Fibroblast of skin of right quadriceps (primary cell): ENCODE measurements around the gene MGRN1.

Experiments used
- DNase-seq: peaks from one replicate; pipeline ENCODE4 v3.0.0-alpha.2; 2013

MGRN1 gene

DNA sequence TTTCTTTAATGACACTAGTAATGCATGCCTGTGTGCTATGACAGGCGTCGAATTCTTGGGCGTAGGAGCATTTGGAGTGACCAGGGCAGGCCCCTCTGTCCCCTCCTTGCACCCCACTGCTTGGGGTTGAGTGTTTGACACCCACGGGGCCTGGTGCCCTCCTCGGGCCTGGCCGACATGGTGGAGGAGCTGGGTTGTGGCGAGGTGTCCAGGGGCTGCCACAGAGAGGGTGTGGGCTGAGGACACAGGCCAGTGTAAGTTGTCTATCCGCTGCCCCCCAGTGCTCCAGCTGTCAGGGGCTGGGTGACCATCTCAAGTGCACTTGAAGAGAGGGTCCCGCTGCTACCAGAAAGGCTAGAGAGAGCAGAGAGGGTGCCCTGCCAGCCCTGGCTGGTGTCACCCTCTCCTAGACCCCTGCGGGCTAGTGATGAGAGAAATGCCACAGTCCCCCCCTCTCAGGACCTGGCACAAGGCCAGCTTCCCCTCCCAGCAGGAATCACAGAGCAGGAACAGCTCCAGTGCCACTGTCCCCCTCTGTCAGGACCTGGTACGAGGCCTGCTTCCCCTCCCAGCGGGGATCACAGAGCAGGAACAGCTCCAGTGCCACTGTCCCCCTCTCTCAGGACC is 30.5 kb downstream of the MGRN1 start:
- no peak for DNase-seq

DNA sequence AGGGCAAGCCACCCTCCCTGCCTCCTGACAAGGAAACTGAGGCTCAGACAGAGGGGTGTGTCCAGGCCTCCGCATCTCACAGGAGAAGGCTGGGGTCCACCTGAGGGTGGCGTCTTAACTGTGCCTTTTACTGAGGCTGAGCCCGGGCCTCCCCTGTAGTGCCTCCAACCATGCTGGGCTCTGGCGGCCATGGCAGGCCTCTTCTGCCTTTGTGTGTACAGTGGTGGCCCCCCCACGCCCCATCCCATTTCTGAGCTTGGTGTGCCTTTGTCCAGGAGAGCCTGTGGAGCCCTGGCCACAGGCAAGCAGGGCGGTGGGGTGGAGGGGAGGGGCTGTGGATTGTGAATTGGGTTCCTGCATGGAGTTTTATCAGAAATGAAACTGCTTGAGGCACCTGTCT is 31.2 kb downstream of the MGRN1 start:
- DNase-seq = no peak

DNA sequence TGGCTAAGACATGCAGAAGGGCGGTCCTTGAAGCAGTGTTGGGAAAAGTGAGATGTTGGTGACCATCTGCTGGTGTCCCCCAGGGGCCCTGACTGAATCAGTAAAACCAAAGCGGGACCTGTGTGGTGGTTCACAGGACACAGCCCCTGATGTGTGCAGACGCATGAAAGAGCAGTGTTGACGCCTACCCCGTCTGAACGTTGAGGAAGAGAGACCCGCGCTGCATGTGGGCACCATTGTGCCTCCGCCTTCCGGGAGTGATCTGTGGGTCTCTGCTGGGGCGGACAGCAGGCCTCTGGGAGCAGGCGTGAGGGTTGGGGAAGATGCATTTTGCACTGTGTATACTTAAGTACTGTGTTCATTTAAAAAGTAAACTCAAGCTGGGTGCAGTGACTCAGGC is 31.6 kb downstream of the MGRN1 start:
- DNase-seq = no peak

DNA sequence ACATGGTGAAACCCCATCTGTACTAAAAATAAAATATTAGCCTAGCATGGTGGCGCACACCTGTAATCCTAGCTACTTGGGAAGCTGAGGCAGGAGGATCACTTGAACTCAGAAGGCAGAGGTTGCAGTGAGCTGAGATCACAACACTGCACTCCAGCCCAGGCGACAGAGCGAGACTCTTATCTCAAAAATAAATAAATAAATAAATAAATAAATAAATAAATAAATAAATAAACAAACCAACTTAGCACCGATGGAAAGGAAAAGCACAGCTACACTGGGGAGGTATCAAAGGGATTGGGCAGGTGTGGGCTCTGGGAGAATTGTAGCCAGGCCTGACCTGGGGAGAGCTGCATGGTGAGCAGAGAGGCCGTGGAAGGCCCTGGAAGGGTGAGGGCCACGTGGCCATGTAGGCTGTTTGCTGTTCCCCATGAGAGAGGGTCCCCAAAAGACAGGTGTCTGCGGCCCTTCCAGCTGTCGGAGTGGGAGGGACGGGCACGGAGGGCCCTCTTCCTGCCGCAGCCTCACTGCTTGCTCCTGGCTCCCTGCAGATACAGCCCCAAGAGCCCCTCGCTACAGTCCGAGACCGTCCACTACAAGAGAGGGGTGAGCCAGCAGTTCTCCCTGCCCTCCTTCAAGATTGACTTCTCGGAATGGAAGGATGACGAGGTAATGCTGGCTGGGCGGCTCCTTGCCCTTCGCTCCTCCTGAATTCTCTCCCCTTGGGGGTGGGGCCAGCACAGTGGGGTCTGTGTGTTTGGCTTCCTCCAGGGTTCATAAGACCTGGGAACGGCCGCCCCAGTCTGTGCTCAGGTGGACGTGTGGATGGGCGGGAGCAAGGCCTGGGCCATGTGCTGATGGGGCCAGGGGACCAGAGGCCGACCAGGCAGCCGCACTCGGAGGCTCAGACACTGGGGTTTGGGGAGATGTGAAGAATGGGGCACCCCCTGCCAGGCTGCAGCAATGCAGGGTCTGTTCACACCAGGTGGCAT is 32.4 kb downstream of the MGRN1 start:
- no peak for DNase-seq

DNA sequence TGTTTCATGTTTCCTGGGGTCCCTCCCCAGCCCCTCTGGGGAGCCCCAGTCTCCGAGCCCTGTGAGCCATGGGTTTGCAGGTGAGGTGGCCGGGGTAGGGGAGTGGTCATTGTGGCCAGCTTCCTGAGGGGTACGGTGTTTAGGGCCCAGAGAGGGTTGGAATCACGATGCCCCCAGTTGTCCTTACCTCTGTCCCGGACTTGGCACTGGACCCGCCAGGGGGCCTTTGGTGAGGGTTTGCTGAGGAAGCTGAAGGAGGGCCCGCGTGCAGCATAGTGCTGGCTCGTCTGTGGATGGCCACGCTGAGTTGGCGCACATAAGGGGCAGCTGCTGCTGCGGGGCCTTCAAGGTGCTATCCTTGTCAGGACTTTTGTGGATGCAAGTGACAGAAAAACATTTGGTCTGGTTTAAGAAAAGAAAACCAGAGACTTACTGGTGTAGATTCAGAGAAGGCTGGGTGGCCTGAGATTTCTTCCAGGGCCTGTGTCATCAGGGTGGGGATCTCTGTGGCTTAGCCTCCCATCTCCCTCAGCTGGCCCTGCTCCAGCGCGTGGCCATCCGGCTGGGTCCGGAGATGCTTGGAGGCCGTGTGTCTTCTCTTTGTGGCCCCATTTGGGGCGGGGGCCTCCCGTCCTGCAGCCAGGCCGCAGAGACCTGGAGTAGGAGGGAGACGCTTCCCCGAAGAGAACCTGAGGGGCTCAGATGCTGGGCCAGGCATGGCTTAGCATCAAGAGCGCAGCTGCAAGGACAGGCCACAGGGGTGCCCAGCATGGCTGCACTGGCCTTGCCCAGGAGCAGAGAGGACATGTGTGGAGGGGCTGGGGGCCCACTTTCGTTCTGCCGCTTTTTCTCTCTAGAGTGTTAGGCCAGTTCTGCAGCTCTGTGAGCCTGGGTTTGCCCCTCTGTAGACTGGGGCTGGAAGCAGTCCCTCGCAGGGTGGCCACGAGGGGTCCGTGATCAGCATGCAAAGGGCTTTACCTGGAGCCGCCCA is 35.0 kb downstream of the MGRN1 start:
- DNase-seq = no peak

DNA sequence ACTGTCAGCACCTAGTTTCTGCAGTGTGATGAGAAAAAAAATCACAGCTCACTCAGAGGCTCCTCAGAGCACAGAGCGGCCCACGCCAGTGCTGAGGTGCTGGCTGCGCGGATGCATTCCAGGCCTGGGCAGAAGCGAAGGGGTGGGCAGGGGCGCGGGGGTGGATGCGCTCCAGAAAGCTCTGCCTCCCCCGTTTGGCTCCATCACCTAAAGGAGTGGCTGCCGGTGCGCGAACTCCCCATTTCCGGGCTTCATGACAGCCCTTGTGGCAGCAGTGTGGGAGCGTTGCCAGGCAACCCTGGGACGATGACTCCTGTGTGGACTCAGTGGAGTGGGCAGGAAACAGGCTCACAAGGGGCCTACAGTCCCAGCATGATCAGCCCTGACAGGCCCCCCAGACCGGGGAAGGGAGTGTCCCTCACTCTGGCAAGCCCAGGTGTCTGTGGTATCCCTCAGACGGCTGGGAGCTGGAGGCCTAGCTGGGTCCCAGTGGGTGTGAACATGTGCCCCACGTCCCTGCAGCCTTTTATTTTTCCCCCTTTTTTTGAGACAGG is 35.9 kb downstream of the MGRN1 start:
- DNase-seq = peak; percentile 50

DNA sequence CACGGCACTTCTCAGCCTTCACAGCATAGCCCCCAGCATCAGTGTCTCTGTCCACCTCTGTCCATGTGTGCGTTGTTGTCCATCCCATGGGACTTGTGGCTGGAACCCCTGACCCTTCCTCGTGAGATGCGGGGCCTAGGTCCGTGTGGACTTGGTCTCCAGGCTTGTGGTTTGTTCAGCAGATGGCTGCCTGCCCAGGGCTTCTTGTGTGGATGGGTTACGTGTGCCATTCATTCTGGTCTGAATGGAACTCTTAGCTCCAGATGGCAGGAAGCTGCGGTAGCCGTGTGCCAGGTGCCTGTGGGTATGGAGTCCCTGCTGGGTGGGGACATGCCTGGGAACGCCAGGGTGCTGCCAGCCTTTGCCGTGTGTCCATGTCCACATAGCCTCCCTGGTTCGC is 37.0 kb downstream of the MGRN1 start:
- DNase-seq = no peak

DNA sequence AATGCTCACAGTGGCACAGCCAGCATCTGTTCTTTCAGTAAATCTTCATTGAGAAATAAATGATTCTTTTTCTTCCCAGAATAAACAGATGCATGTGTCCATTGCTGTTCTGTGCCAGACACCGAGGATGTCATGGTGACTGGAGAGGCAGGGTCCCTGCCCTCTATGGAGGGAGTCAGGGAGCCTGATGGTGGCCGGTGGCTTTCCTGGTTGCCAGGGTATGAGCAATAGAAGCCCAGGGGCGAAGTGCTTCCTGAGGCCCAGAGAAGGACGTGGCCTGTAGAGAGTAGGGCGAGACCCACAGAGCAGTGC is 38.8 kb downstream of the MGRN1 start:
- DNase-seq = no peak

DNA sequence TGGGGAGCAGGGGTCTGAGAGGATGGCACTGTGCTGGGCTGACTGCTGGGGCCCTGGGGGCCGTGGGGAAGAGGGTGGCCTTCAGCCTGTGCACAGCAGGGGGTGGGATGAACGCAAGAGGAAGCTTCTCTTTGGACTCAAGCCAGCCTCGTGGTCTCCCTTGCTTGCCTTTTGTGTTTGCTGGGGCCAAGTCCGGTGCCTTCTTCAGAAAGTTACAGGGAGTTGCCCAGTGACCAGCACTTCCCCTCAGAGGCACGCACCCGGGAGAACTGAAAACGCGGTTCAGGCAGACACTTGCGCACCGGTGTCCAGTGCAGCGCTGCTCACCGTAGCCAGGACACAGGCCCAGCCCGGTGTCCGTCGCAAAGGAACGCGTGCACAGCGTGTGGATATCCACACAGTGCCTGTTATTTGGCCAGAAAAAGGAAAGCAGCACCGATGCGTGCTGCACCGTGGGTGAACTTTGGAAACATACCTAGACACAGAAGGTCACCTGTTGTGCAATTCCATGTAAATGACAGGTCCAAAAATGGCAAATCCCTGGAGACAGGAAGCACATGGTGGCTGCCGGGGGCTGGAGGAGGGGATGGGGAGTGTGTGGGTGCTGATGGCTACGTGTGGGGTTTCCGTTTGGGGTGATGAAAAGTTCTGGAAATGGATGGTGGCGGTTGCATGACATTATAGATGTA is 39.3 kb downstream of the MGRN1 start:
- no peak for DNase-seq

DNA sequence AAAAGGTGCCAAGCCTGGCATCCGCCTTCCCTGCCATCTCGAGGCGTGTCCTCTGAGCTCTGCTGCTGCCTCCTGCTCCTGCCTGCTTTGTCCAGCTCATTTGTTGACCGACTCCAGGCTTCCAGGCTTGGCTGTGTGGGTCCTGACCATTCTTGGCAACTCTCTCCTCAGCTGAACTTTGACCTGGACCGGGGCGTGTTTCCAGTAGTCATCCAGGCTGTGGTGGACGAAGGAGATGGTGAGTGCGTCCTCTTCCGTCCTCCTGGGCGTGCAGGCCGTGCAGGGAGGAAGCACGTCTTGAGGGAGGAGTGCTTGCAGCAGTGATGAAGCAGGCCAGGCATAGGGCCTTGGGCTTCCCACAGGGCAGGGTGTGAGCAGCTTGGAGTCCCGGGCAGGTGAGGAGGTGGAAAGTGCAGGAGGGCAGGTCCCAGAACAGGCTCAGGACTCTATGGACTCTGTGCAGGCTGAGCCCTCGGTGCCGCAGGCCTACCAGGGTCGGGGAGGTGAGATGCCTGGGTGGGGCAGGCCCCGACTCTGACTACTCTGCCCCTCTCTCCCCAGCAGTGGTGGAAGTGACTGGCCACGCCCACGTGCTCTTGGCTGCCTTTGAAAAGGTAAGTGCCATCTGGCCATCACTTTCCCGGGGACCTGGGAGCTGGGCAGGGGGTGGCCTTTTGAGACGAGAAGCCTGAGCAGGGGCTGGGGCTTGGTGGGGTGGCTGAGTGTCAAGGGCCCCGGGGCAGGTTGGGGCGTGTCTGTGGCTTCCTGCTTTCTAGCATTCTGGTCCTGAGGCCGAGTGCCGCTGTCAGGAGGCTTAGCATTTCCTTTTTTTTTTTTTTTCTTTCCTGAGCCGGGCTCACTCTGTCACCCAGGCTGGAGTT is 40.2 kb downstream of the MGRN1 start:
- no peak for DNase-seq

DNA sequence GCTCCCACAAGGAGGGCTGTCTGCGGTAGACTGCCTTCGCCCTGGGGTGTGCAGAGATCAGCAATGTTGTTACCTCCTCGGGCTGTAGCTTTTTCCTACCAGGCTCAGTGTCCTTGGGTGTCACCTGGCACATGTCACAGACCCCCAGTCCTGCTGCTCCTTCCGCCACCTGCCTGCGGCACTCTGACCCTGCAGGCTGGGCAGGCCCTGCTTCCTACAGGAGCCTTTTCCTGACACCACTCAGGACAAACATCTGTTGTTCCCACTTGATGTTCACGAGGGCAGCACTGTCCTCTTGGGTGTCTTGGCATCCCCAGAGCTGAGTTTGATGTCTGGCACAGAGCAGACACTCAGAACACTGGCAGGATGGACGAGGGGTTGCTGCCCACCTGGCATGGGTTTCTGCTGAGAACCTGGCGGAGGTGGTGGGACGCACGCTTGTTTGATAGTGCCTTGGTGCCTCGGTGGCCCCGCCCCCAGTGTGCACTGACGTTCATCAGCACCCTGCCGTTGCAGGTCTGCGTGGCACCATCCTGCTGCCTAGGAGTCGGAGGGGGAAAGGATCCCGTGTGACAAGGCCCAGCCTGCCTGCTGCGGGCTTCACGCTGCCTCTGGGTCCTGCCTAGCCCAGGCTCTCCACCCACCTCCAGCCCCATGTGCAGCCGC is 42.0 kb downstream of the MGRN1 start:
- DNase-seq = no peak

DNA sequence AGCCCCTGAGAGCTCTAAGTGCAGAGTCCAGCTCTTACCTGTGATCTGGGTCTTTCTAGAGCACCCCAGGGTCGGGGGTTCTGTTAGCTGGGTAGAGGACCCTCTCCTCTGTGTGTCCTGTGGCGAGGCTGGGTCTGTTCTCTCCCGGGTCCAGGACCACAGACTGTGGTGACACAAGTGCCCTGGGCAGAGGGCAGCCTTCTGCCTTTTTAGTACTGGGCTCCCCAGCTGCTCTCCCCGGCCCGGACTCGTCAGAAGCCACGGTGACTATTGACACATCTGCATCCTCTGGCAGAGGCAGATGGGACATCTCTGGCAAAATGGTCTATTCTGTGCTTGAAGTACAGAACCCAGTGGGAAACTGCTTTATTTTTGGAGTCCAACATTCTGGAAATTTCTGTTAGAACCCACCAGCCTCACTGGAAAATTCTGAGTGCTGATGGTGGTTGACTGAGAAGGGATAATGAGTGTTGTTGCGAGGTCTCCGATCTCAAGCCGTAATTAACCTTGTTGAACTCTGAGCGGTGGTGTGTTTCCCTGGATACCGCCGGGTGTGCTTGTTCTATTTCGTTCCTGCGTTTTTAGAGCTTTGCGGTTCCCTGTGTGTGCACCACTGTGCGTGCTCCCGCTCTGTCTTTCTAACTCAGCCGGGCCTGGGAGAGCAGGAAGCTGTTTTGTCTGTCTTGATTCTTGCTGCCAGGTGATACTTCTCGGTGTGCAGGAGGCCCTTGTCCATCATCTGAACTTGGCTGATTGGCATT is 42.8 kb downstream of the MGRN1 start:
- DNase-seq = no peak

DNA sequence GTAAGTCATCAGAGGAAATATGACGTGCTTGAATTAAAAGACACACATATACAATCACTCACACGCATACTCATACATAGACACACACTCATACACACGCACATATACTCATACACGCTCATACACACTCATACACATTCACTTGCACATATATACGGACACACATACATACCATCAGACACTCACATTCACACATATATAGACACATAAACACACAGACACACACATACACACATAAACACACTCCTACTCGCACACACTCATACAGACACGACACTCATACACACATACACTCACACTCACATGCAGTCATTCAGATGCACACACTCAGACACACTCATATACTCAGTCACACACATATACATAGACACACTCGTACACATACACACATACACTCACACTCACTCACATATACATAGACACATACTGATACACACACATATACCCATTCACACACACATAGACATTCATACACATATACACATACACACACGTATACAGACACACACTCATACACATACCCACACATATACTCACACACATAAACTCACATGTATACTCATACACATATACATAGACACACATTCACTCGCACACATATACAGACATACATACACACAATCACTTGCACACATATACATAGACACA is 43.8 kb downstream of the MGRN1 start:
- no peak for DNase-seq

DNA sequence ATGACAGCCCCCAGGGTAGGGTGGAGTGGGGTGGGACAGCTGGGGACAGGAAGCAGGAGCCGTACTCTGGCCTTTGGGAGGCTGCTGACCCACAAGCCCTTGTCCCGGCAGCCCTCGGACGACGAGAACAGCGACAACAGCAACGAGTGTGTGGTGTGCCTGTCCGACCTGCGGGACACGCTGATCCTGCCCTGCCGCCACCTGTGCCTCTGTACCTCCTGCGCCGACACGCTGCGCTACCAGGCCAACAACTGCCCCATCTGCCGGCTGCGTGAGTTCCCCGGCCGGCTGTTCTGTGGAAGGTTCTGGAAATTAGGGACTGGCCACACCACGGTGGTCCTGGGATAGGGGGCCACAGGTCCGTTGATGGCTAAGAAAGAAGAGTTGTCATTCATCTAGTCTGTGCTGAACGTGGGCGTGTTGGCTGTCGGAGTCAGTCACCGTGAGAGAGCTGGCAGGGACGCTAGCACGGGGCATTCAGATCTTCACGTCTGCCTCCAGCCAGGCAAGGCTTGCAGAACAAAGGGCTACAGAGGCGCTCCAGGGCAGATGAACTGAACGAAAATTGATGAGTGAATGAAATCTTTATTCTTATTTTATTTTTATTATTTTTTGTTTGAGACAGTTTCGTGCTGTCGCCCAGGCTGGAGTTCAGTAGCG is 48.9 kb downstream of the MGRN1 start:
- DNase-seq = no peak

DNA sequence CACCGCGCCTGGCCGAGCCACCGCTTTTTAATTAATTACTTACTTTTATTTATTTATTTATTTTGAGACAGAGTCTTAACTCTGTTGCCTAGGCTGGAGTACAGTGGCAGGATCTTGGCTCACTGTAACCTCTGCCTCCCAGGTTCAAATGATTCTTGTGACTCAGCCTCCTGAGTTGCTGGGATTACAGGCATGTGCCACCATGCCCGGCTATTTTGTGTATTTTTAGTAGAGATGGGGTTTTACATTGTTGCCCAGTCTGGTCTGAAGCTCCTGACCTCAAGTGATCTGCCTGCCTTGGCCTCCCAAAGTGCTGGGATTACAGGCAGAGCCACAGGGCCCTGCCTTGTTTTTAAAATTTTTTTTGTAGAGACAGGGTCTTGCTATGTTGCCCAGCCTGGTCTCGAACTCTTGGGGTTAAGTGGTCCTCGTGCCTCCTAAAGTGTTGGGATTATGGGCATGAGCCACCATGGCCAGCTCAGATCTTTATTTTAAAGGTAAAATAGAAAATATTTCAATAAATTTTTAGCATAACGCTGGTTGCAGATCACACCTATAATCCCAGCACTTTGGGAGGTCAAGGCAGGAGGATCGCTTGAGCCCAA is 50.4 kb downstream of the MGRN1 start:
- no peak for DNase-seq

DNA sequence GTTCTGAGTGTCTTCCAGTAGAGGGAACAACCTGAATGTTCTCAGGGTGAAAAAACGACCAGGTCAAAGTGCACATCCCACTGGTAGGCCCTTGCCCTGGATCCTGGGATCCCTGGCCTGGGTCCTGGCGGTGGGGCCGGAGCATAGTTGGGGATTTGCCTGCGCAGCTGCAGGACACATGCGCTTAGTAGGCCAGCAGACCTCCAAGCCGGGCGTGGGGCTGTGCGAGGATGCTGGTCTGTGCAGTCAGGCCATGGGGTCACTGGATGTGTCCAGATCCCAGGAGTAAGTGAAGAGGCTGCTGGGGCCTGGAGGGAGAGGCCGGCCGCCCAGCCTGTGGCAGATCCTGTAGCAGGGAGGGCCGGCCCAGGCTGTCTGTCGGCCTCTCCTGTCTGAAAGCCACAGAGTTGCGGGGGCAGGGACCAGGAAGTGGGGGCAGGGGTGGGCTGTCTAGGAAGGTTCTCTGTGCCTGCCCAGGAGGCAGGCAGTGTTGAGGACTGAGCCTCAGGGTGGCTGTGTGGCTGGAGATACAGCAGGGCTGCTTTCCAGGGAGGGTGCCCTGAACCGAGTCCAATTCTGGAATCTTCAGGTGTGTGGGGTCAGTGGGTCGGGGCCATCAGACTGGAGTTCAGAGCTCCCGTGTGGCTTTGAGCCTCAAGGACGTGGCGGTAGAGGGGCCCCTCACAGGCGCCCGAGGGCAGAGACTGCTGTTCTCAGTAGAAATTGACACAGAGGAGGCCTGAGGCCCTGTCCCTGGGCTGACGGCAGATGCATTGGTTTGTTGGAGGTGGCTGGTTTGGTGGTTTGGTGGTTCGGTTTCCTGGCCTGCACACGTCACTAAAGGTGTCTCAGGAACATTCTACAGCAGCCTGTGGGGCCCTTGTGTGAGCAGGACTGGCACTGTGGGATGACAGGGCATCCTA is 51.5 kb downstream of the MGRN1 start:
- DNase-seq = no peak

DNA sequence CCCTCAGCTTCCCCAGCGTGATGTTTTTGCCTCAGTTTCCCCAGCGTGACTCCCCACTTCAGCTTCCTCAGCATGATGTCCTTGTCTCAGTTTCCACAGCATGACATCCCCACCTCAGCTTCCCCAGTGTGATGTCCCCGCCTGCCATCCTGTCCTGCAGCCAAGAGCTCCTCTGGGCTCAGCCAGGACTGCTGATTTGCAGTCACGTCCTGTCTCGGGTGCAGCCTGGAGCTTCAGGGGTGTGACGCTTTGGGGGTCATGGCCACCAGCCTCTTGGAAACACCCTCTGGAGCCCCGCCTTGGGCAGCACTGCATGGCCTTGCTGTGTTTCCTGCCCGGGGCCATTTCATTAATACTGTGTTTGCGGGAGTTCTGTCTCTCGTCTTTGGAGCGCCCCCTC is 52.2 kb downstream of the MGRN1 start:
- DNase-seq = no peak
